ENCODE results near the gene TMEM144. TPM values are rescaled to one million over a fixed set of nuclear protein-coding genes. Genes with fewer than 3 reads are reported as not detected.

Gene TMEM144
- total and polyA plus RNA-seq, 2 experiments from 2014 or later = 1.6 to 2.4 TPM

DNA sequence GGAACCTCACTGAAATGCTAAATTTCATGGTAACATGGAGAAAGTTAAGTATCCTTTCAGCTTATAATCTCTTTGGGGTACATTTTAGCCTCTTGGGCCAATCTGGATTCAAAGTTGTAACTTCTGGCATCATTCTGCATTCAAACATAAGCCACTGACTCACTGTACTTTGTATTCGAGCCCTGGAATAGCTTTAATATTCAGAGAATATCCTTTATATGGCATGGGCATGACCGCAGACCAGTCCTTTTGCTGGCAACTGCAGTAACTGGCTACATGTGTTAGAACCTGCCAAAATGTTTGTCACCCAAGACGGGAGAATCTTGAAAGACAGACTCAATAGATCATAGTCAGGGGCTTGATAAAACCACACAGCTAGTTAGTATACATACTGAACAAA is 40.8 kb upstream of the TMEM144 start:
- TF ChIP-seq EZH2phosphoT487 (IDR thresholded peaks at IDR 0.05; ENCODE audit: insufficient read depth, low read depth) (no peak), EZH2 (IDR thresholded peaks at IDR 0.05; ENCODE audit: insufficient read depth, poor library complexity, severe bottlenecking) (no peak)
- H3K4me3 ChIP-seq = peak overlapping the region; percentile 68
- H3K9me3 ChIP-seq (ENCODE audit: low read depth) = no peaks in the 10 kb centered on the region
- 0 out of 2 replicates have a peak overlapping the region, but pooled peaks have one; percentile 15 for H3K9ac ChIP-seq
- no peaks in the 10 kb centered on the region for H3K36me3 ChIP-seq (ENCODE audit: low read depth)
- DNase-seq = peak; percentile 52
- in situ Hi-C loops (cut with MboI) = loop anchor here (10.0 to 25.0 kb wide), 2 partner anchors 175 to 957 kb away; partner anchors contain the start of gene GRIA2
- H3K4me1 ChIP-seq (ENCODE audit: insufficient read depth) = peaks cover 25% of the 10 kb centered on the region
- WGBS, 2 experiments (ENCODE audit: low coverage in 1 of 2, low lambda C conversion rate in 2 of 2, missing lambda C conversion rate in 2 of 2) = 35 to 37% methylated on average over 3 of the region's 3 CpGs
- no peaks in the 10 kb centered on the region for H4K20me1 ChIP-seq (ENCODE audit: insufficient read depth)
- H3K4me2 ChIP-seq (ENCODE audit: unreplicated experiment) = peak overlapping the region; percentile 87
- H3F3A ChIP-seq (ENCODE audit: insufficient read depth) = no peaks in the 10 kb centered on the region; the same call in 1 of the 2 replicates
- peak overlapping the region; percentile 52 for H2AFZ ChIP-seq
- no peaks in the 10 kb centered on the region for H3K9me2 ChIP-seq (ENCODE audit: insufficient read depth)
- H3K27ac ChIP-seq = no peak overlapping the region
- H3K79me2 ChIP-seq (ENCODE audit: insufficient read depth) = peaks cover 6% of the 10 kb centered on the region; the same call in 1 of the 2 replicates
- no peaks in the 10 kb centered on the region for H3K27me3 ChIP-seq (replicated peaks; ENCODE audit: insufficient read depth)

DNA sequence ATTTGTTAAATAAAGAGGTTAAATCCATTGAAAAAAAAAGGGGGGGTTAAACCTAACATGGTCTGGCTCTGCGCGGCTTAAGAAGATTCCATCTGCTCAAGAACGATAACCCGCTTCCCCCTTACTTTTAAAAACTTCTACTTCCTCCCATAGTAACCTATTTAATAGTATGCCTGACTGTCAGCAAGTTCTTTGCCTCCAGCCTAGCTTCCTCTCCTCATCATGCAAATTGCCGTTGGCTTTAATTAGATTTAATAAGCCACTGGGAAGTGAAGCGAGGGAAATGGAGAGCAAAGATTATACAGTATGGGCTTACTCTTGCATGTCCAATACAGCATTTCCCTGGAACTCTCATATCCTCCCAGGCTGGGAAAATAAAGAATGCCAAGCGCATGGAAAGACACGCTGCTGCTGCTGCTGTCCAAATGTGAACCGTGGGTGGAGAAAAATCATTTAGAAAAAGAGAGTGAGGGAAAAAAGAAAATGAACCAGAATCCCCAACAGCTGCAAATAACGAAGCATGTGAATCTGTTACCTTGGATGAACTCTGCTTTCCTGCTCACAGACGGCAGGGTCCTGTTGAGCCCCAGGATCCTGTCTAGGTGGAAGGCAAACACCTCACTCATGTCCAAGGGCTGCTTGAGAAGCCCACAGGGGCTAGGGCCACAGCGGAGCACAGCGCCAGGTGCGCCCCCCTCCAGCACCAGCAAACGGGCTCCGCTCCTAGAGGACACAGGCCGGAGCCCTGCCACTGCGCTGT is 40.2 kb upstream of the TMEM144 start:
- no peaks in the 10 kb centered on the region for H4K20me1 ChIP-seq (ENCODE audit: insufficient read depth)
- H3K4me2 ChIP-seq (ENCODE audit: unreplicated experiment) = peak overlapping the region; percentile 87
- no peaks in the 10 kb centered on the region for H3K36me3 ChIP-seq (ENCODE audit: low read depth)
- no peak for TF ChIP-seq EZH2phosphoT487 (IDR thresholded peaks at IDR 0.05; ENCODE audit: insufficient read depth, low read depth)
- no peak for TF ChIP-seq EZH2 (IDR thresholded peaks at IDR 0.05; ENCODE audit: insufficient read depth, poor library complexity, severe bottlenecking)
- H3K4me3 ChIP-seq = peak overlapping the region; percentile 68
- WGBS, 2 experiments (ENCODE audit: low coverage in 1 of 2, low lambda C conversion rate in 2 of 2, missing lambda C conversion rate in 2 of 2) = 41 to 42% methylated on average over 18 of the region's 18 CpGs
- no peaks in the 10 kb centered on the region for H3K9me2 ChIP-seq (ENCODE audit: insufficient read depth)
- peak overlapping the region; percentile 52 for H2AFZ ChIP-seq
- H3K9me3 ChIP-seq (ENCODE audit: low read depth) = no peaks in the 10 kb centered on the region
- in situ Hi-C loops (cut with MboI) = loop anchor here (10.0 to 25.0 kb wide), 2 partner anchors 175 to 958 kb away; partner anchors contain the start of gene GRIA2
- H3K4me1 ChIP-seq (ENCODE audit: insufficient read depth) = peaks cover 25% of the 10 kb centered on the region
- H3K79me2 ChIP-seq (ENCODE audit: insufficient read depth) = peaks cover 6% of the 10 kb centered on the region; the same call in 1 of the 2 replicates
- H3K9ac ChIP-seq = 0 out of 2 replicates have a peak overlapping the region, but pooled peaks have one; percentile 15
- DNase-seq = peak; percentile 60
- no peaks in the 10 kb centered on the region; the same call in 1 of the 2 replicates for H3F3A ChIP-seq (ENCODE audit: insufficient read depth)
- no peaks in the 10 kb centered on the region for H3K27me3 ChIP-seq (replicated peaks; ENCODE audit: insufficient read depth)
- no peak overlapping the region for H3K27ac ChIP-seq

GRCh38 chr4:158170691-158171561 is 39.4 kb upstream of the TMEM144 start:
- peaks cover 27% of the 10 kb centered on the region for H3K4me1 ChIP-seq (ENCODE audit: insufficient read depth)
- no peaks in the 10 kb centered on the region for H3K27me3 ChIP-seq (replicated peaks; ENCODE audit: insufficient read depth)
- no peaks in the 10 kb centered on the region for H3K9me3 ChIP-seq (ENCODE audit: low read depth)
- no peaks in the 10 kb centered on the region for H3K9me2 ChIP-seq (ENCODE audit: insufficient read depth)
- in situ Hi-C loops (cut with MboI) = loop anchor here (25.0 kb wide), 1 partner anchor 959 kb away; the partner anchor contains the start of gene GRIA2
- no peaks in the 10 kb centered on the region; the same call in 1 of the 2 replicates for H3F3A ChIP-seq (ENCODE audit: insufficient read depth)
- no peak overlapping the region for H3K27ac ChIP-seq
- H3K4me3 ChIP-seq = peak overlapping the region; percentile 74
- H3K9ac ChIP-seq = peak overlapping the region; percentile 63; the same call in 1 of the 2 replicates
- WGBS, 2 experiments (ENCODE audit: low coverage in 1 of 2, low lambda C conversion rate in 2 of 2, missing lambda C conversion rate in 2 of 2) = 77 to 78% methylated on average over 41 of the region's 42 CpGs
- DNase-seq = peak; percentile 61
- TF ChIP-seq EZH2 (IDR thresholded peaks at IDR 0.05; ENCODE audit: insufficient read depth, poor library complexity, severe bottlenecking) (no peak), EZH2phosphoT487 (IDR thresholded peaks at IDR 0.05; ENCODE audit: insufficient read depth, low read depth) (no peak)
- no peaks in the 10 kb centered on the region for H3K36me3 ChIP-seq (ENCODE audit: low read depth)
- H3K79me2 ChIP-seq (ENCODE audit: insufficient read depth) = peaks cover 6% of the 10 kb centered on the region; the same call in 1 of the 2 replicates
- peak overlapping the region; percentile 99 for H3K4me2 ChIP-seq (ENCODE audit: unreplicated experiment)
- H4K20me1 ChIP-seq (ENCODE audit: insufficient read depth) = no peaks in the 10 kb centered on the region
- peak overlapping the region; percentile 90 for H2AFZ ChIP-seq

Data from GM23248 (cell line).